IPS-NIHi7 (cell line): Measurements from ENCODE around the gene MMP14.
"Not testable (repeated sequence)": the region's sequence is repeated elsewhere in the genome, so short reads cannot be mapped to it uniquely, and the experiment has no call there.

Experiments
- DNase-seq: peaks from one replicate; pipeline ENCODE4 v3.0.0; 2012; ENCODE audit warnings: mixed read lengths; ENCODE audit errors: extremely low spot score

MMP14 gene

GRCh38 chr14:22836301-22837113 lies at the start of gene MMP14:
Gene MMP14 (plus strand): TSS chr14:22836585. CDS start chr14:22836818, 233 bp downstream.
- DNase-seq = peak; percentile 80

- no peak for DNase-seq
Measured at GRCh38 chr14:22786685-22787084, 49.7 kb upstream of the MMP14 start.

GRCh38 chr14:22791301-22791700 lies 45.1 kb upstream of the MMP14 start:
- no peak for DNase-seq

- DNase-seq = no peak
Measured at GRCh38 chr14:22792158-22792557, 44.2 kb upstream of the MMP14 start.

- not testable (repeated sequence) for DNase-seq
Measured at GRCh38 chr14:22793550-22793949, 42.8 kb upstream of the MMP14 start.

- DNase-seq = no peak
Measured at GRCh38 chr14:22793976-22794375, 42.4 kb upstream of the MMP14 start.

- no peak for DNase-seq
Measured at GRCh38 chr14:22794551-22794951, 41.8 kb upstream of the MMP14 start.

GRCh38 chr14:22796087-22796707 lies 40.2 kb upstream of the MMP14 start:
- no peak for DNase-seq

GRCh38 chr14:22797017-22797917 lies 39.1 kb upstream of the MMP14 start:
- DNase-seq = no peak

- DNase-seq = no peak
Measured at GRCh38 chr14:22798528-22798927, 37.9 kb upstream of the MMP14 start.

- no peak for DNase-seq
Measured at GRCh38 chr14:22800346-22800745, 36.0 kb upstream of the MMP14 start.

GRCh38 chr14:22801716-22802115 lies 34.7 kb upstream of the MMP14 start:
- DNase-seq = no peak

GRCh38 chr14:22802860-22803686 lies 33.3 kb upstream of the MMP14 start:
- no peak for DNase-seq

- DNase-seq = no peak
Measured at GRCh38 chr14:22803687-22803974, 32.8 kb upstream of the MMP14 start.

- not testable (repeated sequence) for DNase-seq
Measured at GRCh38 chr14:22805235-22805634, 31.1 kb upstream of the MMP14 start.

GRCh38 chr14:22807432-22808087 lies 28.8 kb upstream of the MMP14 start:
- DNase-seq = no peak

- no peak for DNase-seq
Measured at GRCh38 chr14:22808388-22809209, 27.8 kb upstream of the MMP14 start.

GRCh38 chr14:22811722-22812121 lies 24.7 kb upstream of the MMP14 start:
- DNase-seq = no peak

- peak; percentile 42 for DNase-seq
Measured at GRCh38 chr14:22812744-22813143, 23.6 kb upstream of the MMP14 start.

- no peak for DNase-seq
Measured at GRCh38 chr14:22813145-22813544, 23.2 kb upstream of the MMP14 start.
